ENCODE data around the gene SLC6A12. TPM values are rescaled to one million over a fixed set of nuclear protein-coding genes. Genes with fewer than 3 reads are reported as not detected.

The SLC6A12 gene
- polyA plus RNA-seq, 1 donor (not counting 4 experiments of a cell fraction or from before 2014, with no cell fraction given) = not detected

DNA sequence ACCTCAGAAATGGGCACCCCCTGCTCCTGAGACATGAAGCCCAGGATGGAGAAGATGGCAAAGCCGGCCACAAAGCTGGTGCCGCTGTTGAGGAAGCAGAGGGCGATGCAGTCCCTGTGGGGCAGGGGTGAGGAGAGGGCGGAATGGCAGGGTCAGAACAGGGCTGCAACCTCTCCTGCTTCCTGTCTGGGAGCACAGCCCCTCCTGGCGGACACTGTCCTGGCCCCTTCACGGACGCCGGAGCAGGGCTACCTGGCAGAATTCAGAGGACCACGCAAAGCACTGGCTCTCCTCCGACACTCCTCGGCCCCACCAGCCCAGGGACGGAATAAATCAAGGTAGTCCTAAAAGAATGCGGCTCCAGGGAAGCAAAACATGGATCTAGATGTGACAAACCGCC, 12.4 kb upstream of the SLC6A12 start:
- no peak for FAIRE-seq
- Histone ChIP-seq H3K36me3 (ENCODE audit: control insufficient read depth in 2 of 2, extremely low read depth in 1 of 2, insufficient read depth in 2 of 2, low read length in 2 of 2) (no peaks in the 10 kb centered on the region), H2AFZ (ENCODE audit: control insufficient read depth, low read length) (no peak overlapping the region)

DNA sequence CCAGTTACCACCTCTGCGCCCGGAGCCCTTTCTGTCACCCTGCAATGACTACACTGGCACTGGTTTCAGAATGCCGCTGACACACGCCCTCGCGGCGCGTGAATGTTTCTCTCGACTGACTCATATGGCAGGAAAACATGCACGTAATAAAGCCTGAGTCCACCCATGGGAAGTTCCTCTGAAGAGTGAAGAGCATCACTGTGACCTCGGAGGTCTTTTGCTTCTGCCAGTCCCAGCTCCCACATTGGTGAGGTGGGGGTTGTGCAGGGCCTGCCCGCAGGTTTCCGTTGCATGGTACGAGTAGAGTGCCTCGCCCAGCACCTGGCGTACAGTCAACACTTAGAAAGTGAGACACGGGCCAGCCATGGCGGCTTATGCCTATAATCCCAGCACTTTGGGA, 11.1 kb upstream of the SLC6A12 start:
- Histone ChIP-seq H3K9ac (ENCODE audit: control insufficient read depth, extremely low read depth, insufficient read depth, low read length) (no peak overlapping the region), H3K27me3 (ENCODE audit: control insufficient read depth, extremely low read depth, insufficient read depth, low read length) (peaks cover 19% of the 10 kb centered on the region), H3K36me3 (ENCODE audit: control insufficient read depth in 2 of 2, extremely low read depth in 1 of 2, insufficient read depth in 2 of 2, low read length in 2 of 2) (no peaks in the 10 kb centered on the region), H4K20me1 (ENCODE audit: control insufficient read depth, extremely low read depth, insufficient read depth, low read length) (no peaks in the 10 kb centered on the region), H3K4me2 (ENCODE audit: control insufficient read depth, extremely low read depth, insufficient read depth, low read depth, low read length) (no peak overlapping the region), H2AFZ (ENCODE audit: control insufficient read depth, low read length) (no peak overlapping the region), H3K9me3 (ENCODE audit: control insufficient read depth, low read depth, low read length) (no peaks in the 10 kb centered on the region), H3K4me1 (ENCODE audit: control insufficient read depth, extremely low read depth, insufficient read depth, low read length) (no peaks in the 10 kb centered on the region), H3K4me3 (ENCODE audit: control insufficient read depth in 2 of 3, extremely low read depth in 1 of 3, insufficient read depth in 2 of 3, low read depth in 1 of 3, low read length in 3 of 3) (no peak overlapping the region), H3K79me2 (ENCODE audit: control insufficient read depth, insufficient read depth, low read length) (no peaks in the 10 kb centered on the region), H3K9me1 (ENCODE audit: control insufficient read depth, extremely low read depth, insufficient read depth, low read length) (no peaks in the 10 kb centered on the region), H3K27ac (ENCODE audit: control insufficient read depth, insufficient read depth, low read length) (no peak overlapping the region)
- FAIRE-seq (no peak), DNase-seq (ENCODE audit: low read depth, low spot score) (no peak)
- dilution Hi-C loops (cut with MboI; ENCODE audit: extremely low pct_ligation_motif_present, low sequenced_read_pairs) = no loop called here
- TF ChIP-seq, protein P1, sequence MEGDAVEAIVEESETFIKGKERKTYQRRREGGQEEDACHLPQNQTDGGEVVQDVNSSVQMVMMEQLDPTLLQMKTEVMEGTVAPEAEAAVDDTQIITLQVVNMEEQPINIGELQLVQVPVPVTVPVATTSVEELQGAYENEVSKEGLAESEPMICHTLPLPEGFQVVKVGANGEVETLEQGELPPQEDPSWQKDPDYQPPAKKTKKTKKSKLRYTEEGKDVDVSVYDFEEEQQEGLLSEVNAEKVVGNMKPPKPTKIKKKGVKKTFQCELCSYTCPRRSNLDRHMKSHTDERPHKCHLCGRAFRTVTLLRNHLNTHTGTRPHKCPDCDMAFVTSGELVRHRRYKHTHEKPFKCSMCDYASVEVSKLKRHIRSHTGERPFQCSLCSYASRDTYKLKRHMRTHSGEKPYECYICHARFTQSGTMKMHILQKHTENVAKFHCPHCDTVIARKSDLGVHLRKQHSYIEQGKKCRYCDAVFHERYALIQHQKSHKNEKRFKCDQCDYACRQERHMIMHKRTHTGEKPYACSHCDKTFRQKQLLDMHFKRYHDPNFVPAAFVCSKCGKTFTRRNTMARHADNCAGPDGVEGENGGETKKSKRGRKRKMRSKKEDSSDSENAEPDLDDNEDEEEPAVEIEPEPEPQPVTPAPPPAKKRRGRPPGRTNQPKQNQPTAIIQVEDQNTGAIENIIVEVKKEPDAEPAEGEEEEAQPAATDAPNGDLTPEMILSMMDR (optimal IDR thresholded peaks at IDR 0.05 in 1 of 3, IDR thresholded peaks at IDR 0.05 in 1 of 3, conservative IDR thresholded peaks at IDR 0.05 in 1 of 3; ENCODE audit: extremely low read depth in 1 of 3, insufficient read depth in 2 of 3, low read length in 3 of 3) = no peak
- TF ChIP-seq EZH2 (IDR thresholded peaks at IDR 0.05; ENCODE audit: low read length) = no peak

More for the DNA sequence above, 12.4 kb upstream of the SLC6A12 start:
- Histone ChIP-seq H3K79me2 (ENCODE audit: control insufficient read depth, insufficient read depth, low read length) (no peaks in the 10 kb centered on the region), H3K4me1 (ENCODE audit: control insufficient read depth, extremely low read depth, insufficient read depth, low read length) (no peaks in the 10 kb centered on the region), H3K9ac (ENCODE audit: control insufficient read depth, extremely low read depth, insufficient read depth, low read length) (no peak overlapping the region), H3K27ac (ENCODE audit: control insufficient read depth, insufficient read depth, low read length) (no peak overlapping the region), H3K4me2 (ENCODE audit: control insufficient read depth, extremely low read depth, insufficient read depth, low read depth, low read length) (no peak overlapping the region), H3K9me3 (ENCODE audit: control insufficient read depth, low read depth, low read length) (no peaks in the 10 kb centered on the region), H3K27me3 (ENCODE audit: control insufficient read depth, extremely low read depth, insufficient read depth, low read length) (peaks cover 18% of the 10 kb centered on the region), H4K20me1 (ENCODE audit: control insufficient read depth, extremely low read depth, insufficient read depth, low read length) (no peaks in the 10 kb centered on the region), H3K4me3 (ENCODE audit: control insufficient read depth in 2 of 3, extremely low read depth in 1 of 3, insufficient read depth in 2 of 3, low read depth in 1 of 3, low read length in 3 of 3) (no peak overlapping the region), H3K9me1 (ENCODE audit: control insufficient read depth, extremely low read depth, insufficient read depth, low read length) (no peaks in the 10 kb centered on the region)
- TF ChIP-seq, protein P1 (optimal IDR thresholded peaks at IDR 0.05 in 1 of 3, IDR thresholded peaks at IDR 0.05 in 1 of 3, conservative IDR thresholded peaks at IDR 0.05 in 1 of 3; ENCODE audit: extremely low read depth in 1 of 3, insufficient read depth in 2 of 3, low read length in 3 of 3) = no peak
- no peak for TF ChIP-seq EZH2 (IDR thresholded peaks at IDR 0.05; ENCODE audit: low read length)
- no peak for DNase-seq (ENCODE audit: low read depth, low spot score)
- dilution Hi-C loops (cut with MboI; ENCODE audit: extremely low pct_ligation_motif_present, low sequenced_read_pairs) = no loop called here
